ENCODE data around the gene CHST15.

Gene CHST15

DNA sequence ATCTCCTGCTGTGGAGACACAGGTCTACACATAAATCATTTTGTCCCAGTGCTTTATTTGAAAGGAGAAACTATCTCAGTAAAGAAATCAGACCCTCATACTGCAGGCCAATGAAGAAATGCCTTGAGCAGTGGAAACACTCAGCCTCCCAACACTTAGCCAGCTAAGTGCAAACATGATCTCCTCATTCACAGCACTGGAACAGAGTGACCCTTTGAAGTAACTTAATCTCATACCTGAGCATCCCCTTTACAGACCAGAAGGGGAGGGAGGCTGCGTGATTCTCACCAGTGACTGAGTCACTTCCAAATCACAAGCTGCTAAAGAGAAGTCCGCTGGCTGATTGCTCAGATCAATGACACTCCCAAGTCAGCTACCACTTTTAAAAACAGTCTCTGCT lies 4.5 kb downstream of the CHST15 start:
- Mint-ChIP-seq H3K4me3 (no peak overlapping the region), H3K4me1 (ENCODE audit: low read depth) (peaks cover 86% of the 10 kb centered on the region), H3K9me3 (no peaks in the 10 kb centered on the region), H3K27ac (no peak overlapping the region), H3K27me3 (peaks cover 62% of the 10 kb centered on the region), H3K36me3 (ENCODE audit: low read depth) (peaks cover 6% of the 10 kb centered on the region)
- intact Hi-C loops (cut with micrococcal nuclease) = loop anchor here (5.0 kb wide), 1 partner anchor 52 kb away; no protein-coding TSS in a partner anchor

DNA sequence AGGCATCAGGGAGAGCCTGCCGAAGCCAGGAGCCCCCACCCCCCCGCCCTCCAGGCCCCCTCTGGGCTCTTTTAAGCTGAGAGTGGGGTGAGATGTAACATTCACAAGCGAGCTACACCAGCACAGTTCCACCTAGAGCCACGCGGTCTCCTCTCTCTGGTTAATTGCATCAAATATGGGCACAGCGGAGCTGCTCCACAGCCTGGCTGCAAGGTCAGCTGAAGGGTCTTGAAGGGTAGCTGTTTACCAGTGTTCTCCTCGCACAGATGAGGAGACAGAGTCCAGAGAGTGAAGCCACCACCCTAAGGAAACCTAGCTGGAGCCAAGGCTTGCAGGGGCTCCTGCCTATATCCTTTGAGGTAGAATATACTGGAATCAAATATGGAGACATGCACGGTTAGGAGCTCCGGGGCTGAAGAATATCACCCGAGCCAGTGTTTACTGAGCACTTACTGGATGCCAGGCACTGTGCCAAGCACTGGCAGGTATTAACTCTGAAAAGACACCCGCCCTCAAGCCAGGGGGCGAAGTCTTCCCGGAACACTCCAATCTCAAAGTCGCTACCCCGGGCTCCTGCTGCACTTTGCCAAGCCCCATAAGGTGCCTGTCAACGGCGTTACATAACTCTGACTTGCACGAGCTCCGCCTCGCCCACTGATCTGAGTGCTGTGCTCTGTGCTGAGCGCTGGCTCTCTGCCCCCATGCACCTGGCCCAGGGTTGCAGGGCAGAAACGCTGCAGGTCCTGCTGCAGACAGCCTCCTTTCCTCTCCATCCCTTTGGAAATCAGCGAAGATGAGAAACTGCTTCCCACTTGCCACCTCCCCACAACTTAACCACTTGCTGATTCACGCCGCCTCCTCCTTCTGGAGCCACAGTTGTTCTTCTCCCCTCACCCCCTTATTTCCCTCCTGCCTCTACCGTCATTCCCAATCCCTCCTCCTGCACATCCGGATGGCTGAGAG lies 5.4 kb downstream of the CHST15 start:
- no peak overlapping the region for H3K4me3 Mint-ChIP-seq
- peaks cover 90% of the 10 kb centered on the region for H3K4me1 Mint-ChIP-seq (ENCODE audit: low read depth)
- peaks cover 7% of the 10 kb centered on the region for H3K36me3 Mint-ChIP-seq (ENCODE audit: low read depth)
- no peaks in the 10 kb centered on the region for H3K9me3 Mint-ChIP-seq
- peaks cover 66% of the 10 kb centered on the region for H3K27me3 Mint-ChIP-seq
- H3K27ac Mint-ChIP-seq = no peak overlapping the region
- intact Hi-C loops (cut with micrococcal nuclease) = loop anchor here (5.0 kb wide), 1 partner anchor 51 kb away; no protein-coding TSS in a partner anchor

DNA sequence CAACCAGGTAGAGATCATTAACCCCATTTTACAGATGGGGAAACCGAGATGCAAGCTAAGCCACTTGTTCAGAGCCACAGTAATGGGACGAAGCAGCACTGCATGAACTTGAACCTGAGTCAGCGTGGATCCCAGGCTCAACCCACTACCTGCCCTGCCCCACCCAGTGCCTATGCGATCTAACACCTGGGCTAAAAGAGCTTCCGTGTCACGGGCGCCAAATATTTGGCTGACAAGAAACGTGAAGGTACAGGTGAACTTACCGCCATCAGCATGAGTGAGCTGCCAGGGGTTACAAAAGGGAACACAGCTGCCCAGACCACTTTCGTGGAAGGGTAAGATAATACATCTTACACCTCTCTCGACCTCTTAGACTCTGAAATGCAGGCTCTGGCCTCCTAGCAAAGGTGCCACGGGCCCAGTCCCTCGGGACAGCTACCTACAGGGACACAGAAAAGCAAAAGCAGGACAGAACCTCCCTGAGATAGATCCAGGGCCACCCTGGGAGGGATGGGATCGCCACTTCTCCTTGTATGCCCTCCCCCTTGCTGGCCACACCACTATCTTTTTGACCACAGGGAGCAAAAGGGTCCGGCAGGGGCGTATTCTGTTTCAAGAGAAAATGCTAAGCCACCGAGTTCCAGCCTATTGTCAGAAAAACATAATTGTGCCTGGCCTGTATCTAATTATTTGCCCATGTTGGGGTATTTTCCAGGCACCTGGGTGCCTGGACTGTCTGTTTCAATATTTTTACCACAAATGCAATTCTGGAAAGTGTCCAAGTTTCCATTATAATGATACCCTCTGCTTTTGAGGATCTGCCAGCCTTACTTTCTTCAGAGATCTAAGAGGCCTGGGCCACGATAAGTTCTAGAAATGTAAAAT lies 6.4 kb downstream of the CHST15 start:
- Mint-ChIP-seq H3K36me3 (ENCODE audit: low read depth) (peaks cover 12% of the 10 kb centered on the region), H3K4me1 (ENCODE audit: low read depth) (peaks cover 95% of the 10 kb centered on the region), H3K27me3 (peaks cover 64% of the 10 kb centered on the region), H3K4me3 (no peak overlapping the region), H3K27ac (no peak overlapping the region), H3K9me3 (no peaks in the 10 kb centered on the region)
- intact Hi-C loops (cut with micrococcal nuclease) = loop anchor here (5.0 kb wide), 1 partner anchor 50 kb away; no protein-coding TSS in a partner anchor

DNA sequence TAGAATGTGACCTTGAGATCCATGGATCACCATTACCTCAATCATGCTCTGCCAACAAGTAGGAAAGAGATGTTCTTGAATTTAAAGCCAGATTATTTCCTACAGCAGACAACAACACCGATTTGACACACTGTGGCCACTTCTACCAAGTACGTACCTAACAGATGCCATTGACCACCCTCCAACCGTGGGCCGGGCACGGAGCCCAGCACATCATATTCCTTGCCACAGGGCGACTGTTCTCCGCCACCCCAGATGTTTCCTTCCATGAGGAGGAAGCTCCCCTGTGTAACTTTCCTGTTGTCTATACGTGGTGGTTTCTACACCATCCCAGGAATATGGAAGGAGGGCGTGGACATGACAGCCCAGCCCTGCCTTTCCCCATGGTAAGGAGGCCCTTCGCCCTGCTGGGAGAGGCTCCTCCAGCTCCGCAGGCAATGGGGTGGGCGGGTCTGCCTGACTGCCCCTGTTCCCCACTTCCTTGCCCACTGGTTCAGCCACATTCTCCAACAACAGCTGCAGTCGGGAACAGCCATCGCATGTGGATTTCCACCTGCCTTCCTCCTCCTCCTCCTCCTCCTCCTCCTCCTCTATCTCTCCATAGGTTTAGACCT lies 7.2 kb downstream of the CHST15 start:
- Mint-ChIP-seq H3K4me3 (no peak overlapping the region), H3K4me1 (ENCODE audit: low read depth) (peaks cover 86% of the 10 kb centered on the region), H3K27ac (peak overlapping the region; percentile 65), H3K27me3 (peaks cover 57% of the 10 kb centered on the region), H3K36me3 (ENCODE audit: low read depth) (peaks cover 12% of the 10 kb centered on the region), H3K9me3 (no peaks in the 10 kb centered on the region)
- intact Hi-C loops (cut with micrococcal nuclease) = loop anchor here (5.0 kb wide), 1 partner anchor 49 kb away; no protein-coding TSS in a partner anchor

DNA sequence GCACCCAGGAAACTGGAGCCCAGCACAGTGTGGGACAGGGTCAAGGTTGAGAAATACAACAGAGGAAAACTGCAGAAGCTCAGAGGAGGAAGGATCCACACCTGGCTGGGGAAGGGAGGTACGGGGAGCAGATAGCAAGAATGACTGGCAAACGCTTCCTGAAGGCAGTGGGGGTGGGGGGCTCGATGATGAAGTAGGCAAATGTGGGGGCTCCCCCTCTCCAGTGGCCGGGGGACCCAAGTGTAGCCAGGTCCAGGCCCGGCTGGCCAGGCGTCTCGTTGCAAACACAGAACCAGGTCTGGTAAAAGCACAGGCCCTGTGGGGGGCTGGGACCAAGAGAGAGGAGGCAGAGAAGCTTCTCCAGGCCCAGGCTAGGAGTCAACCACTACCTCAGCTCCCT lies 7.7 kb downstream of the CHST15 start:
- no peak overlapping the region for H3K4me3 Mint-ChIP-seq
- intact Hi-C loops (cut with micrococcal nuclease) = loop anchor here (5.0 kb wide), 1 partner anchor 48 kb away; no protein-coding TSS in a partner anchor
- H3K36me3 Mint-ChIP-seq (ENCODE audit: low read depth) = peaks cover 12% of the 10 kb centered on the region
- H3K4me1 Mint-ChIP-seq (ENCODE audit: low read depth) = peaks cover 86% of the 10 kb centered on the region
- peak overlapping the region; percentile 65 for H3K27ac Mint-ChIP-seq
- H3K27me3 Mint-ChIP-seq = peaks cover 54% of the 10 kb centered on the region
- H3K9me3 Mint-ChIP-seq = no peaks in the 10 kb centered on the region

DNA sequence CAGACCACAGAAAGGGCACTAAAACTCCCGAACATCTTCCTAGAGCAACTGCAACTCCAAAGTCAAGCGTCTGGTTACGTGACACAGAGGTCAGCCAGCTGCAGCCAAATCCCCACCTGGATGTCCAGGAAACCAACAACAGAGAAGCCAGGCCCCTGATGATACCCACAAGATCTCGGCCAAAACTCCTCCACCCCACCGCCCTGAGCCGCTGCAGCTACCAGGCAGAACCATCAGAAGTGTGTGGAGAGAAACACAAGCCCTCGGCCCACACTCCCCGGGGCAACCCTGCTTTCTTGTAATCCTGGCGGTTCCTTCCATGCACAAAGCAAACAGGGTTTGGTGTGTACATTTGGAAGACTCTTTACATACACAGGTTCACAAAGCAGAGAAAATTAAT lies 8.7 kb downstream of the CHST15 start:
- H3K9me3 Mint-ChIP-seq = no peaks in the 10 kb centered on the region
- H3K4me3 Mint-ChIP-seq = no peak overlapping the region
- H3K27ac Mint-ChIP-seq = peak overlapping the region; percentile 51
- H3K4me1 Mint-ChIP-seq (ENCODE audit: low read depth) = peaks cover 79% of the 10 kb centered on the region
- peaks cover 49% of the 10 kb centered on the region for H3K27me3 Mint-ChIP-seq
- peaks cover 18% of the 10 kb centered on the region for H3K36me3 Mint-ChIP-seq (ENCODE audit: low read depth)
- intact Hi-C loops (cut with micrococcal nuclease) = loop anchor here (5.0 kb wide), 1 partner anchor 47 kb away; no protein-coding TSS in a partner anchor

DNA sequence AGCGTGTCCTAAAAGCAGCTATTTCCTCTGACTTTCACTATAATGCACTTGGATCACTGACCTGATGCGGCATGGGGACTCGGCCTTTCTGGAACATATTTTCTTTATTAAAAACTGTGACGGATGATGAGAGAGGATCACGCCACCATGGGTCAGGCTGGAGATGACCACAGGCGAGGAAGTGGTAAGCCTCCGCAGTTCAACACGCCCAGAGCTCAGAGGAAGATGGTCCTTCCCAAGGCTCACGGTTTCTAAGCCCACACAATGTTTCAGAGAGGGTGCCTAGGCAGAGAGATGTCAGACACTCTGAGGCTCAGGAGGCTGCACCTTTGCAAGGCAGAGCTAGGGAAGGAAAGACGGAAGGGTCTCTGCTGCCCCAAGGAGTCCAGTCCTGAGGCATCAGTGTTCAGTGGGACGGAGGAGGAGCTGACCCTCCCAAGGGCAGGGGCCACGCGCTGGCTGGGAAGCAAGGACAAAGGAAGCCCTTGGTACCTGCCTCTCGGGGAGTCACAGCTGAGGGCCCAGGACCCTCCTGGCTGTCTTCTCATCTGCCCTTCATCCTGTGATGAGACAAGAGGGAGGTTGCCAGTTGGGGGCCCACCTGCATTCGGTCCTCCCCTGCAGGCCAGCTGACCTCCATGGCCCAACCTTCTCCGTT lies 9.5 kb downstream of the CHST15 start:
- Mint-ChIP-seq H3K36me3 (ENCODE audit: low read depth) (peaks cover 24% of the 10 kb centered on the region), H3K9me3 (no peaks in the 10 kb centered on the region), H3K27ac (peak overlapping the region; percentile 51), H3K27me3 (peaks cover 44% of the 10 kb centered on the region), H3K4me3 (no peak overlapping the region), H3K4me1 (ENCODE audit: low read depth) (peaks cover 76% of the 10 kb centered on the region)
- intact Hi-C loops (cut with micrococcal nuclease) = no loop called here

DNA sequence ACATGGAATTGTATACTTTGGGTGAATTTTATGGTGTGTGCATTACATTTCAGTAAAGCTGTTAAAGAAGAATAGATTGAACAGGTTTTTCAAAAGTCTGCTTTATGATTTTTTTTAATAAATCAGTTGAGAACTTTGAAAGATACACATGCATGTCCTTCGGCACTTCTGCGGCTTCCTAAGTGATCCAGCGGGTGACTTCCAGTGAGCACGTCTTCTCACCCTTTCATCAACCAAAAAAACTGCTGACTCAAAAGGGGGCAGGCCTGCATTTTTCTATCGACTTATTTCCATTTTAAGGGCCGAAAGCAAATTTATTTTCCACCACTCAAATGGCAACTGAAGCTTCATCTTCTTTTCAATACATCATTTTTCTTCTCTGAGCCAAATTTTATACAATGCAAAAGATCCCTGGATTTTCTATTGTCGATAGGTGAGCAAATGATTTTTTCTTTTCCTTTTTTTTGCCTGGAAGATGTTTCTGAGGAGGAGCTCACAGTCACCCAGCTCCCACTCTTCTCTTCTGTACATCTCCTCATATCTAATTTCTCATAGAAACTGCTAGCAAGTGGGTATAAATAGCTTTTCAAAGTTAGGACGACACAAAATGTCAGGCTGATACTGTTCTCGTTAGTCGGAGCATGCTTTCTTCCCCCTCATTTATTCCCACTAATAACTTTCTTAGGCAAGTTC lies 10.2 kb downstream of the CHST15 start:
- Mint-ChIP-seq H3K27ac (peak overlapping the region; percentile 51), H3K4me3 (no peak overlapping the region), H3K36me3 (ENCODE audit: low read depth) (peaks cover 24% of the 10 kb centered on the region), H3K9me3 (no peaks in the 10 kb centered on the region), H3K4me1 (ENCODE audit: low read depth) (peaks cover 69% of the 10 kb centered on the region), H3K27me3 (peaks cover 39% of the 10 kb centered on the region)
- intact Hi-C loops (cut with micrococcal nuclease) = no loop called here

DNA sequence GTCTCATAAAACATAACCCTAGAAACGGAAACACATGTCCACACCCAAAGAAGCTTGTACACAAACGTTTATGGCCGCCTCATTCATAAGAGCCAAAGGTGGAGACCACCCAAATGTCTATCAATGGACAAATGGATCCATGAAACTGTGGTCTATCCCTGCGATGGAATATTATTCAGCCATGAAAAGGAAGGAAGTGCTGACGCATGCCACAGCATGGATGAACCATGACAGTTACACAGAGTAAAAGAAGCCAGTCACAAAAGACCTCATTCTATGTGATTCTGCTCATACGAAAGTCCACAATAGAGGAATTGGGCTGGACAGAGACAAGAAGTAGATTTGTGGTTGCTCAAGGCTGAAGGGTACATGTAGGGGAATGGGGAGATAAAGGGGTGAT lies 10.8 kb downstream of the CHST15 start:
- intact Hi-C loops (cut with micrococcal nuclease) = no loop called here
- H3K27ac Mint-ChIP-seq = no peak overlapping the region
- peaks cover 62% of the 10 kb centered on the region for H3K4me1 Mint-ChIP-seq (ENCODE audit: low read depth)
- peaks cover 37% of the 10 kb centered on the region for H3K27me3 Mint-ChIP-seq
- no peaks in the 10 kb centered on the region for H3K9me3 Mint-ChIP-seq
- H3K36me3 Mint-ChIP-seq (ENCODE audit: low read depth) = peaks cover 24% of the 10 kb centered on the region
- no peak overlapping the region for H3K4me3 Mint-ChIP-seq

DNA sequence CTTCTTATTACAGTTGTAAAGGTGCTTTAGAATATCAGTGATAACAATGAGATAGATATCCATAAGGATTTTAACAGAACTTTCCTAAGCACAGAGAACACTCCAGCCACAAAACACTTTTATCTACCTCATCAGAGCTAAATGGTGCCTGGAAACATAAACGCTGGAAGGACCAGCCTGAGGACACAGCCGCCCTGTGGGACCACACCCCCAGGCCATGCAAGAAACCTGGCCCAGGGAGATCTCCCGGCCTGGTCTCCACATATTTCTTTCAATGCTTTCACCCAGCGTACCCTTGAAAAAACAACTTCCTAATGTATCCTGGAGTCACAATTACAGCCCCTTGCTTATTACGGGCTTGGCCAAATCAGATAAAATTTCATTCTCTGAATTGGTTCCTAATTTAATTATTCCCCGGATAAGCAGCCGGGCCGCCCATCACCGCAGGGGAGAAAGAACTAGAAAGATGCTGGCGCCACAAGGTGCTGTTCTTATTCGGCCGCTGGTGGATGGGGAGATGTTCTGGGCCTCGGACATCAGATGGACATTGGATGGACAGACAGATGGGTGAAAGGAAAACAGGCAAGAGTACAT lies 11.8 kb downstream of the CHST15 start:
- intact Hi-C loops (cut with micrococcal nuclease) = no loop called here
- H3K4me1 Mint-ChIP-seq (ENCODE audit: low read depth) = peaks cover 56% of the 10 kb centered on the region

DNA sequence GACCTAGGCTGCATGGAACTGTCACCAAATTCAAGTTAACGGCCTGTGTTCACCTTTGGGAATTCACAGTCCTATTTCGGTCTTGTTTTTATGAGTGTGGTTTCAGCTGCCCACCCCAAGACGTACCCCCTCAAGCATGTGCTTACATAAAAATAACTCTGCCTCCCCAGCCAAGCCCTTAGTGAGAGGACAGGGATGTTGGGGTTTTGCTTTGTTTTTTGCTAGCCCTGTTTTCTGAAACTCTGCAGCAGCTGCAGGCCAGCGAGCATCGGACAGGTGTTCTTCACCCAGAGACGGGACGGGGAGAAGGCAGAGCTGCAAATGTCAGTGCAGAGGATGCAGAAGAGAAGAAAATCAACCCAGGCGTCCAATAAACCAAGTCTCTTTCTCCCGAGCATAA lies 13.5 kb downstream of the CHST15 start:
- H3K4me3 Mint-ChIP-seq = no peak overlapping the region
- H3K9me3 Mint-ChIP-seq = no peaks in the 10 kb centered on the region
- peaks cover 19% of the 10 kb centered on the region for H3K27me3 Mint-ChIP-seq
- peaks cover 18% of the 10 kb centered on the region for H3K36me3 Mint-ChIP-seq (ENCODE audit: low read depth)
- no peak overlapping the region for H3K27ac Mint-ChIP-seq
- H3K4me1 Mint-ChIP-seq (ENCODE audit: low read depth) = peaks cover 49% of the 10 kb centered on the region
- intact Hi-C loops (cut with micrococcal nuclease) = no loop called here

More for the DNA sequence above, 11.8 kb downstream of the CHST15 start:
- no peak overlapping the region for H3K27ac Mint-ChIP-seq
- H3K9me3 Mint-ChIP-seq = no peaks in the 10 kb centered on the region
- H3K36me3 Mint-ChIP-seq (ENCODE audit: low read depth) = peaks cover 24% of the 10 kb centered on the region
- peaks cover 31% of the 10 kb centered on the region for H3K27me3 Mint-ChIP-seq
- no peak overlapping the region for H3K4me3 Mint-ChIP-seq

DNA sequence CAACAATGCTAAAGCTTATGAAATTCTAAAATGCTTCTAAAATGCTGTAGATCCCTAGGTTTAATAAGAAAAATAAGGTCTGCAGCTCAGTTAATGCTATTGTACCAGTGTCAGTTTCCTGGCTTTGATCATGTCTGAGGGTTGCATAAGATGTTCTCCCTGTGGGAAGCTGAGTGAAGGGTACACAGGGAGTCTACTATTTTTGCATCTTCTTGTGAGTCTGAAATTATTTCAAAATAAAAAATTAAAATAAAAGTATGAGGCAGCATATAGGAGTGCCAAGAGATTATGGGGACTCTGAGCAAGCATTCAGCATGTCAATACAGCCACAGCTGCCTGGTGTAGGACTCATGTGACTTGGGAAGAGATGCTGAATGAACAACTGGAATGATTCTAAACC lies 14.7 kb downstream of the CHST15 start:
- Mint-ChIP-seq H3K4me3 (no peak overlapping the region), H3K27ac (no peak overlapping the region), H3K4me1 (ENCODE audit: low read depth) (peaks cover 49% of the 10 kb centered on the region), H3K27me3 (peaks cover 13% of the 10 kb centered on the region), H3K9me3 (no peaks in the 10 kb centered on the region), H3K36me3 (ENCODE audit: low read depth) (peaks cover 18% of the 10 kb centered on the region)
- intact Hi-C loops (cut with micrococcal nuclease) = no loop called here

Data from dendritic cell treated with granulocyte-macrophage colony-stimulating factor and Interleukin-4, amounts not matched to agents 40 ng/mL and 50 ng/mL, for 4 days (primary cell).